AG04449 (cell line): ENCODE results near the gene GAL3ST1.

Experiments used
- CTCF ChIA-PET: fragments of 350-600 bp; formaldehyde crosslinking; extraction: SDS; loops from one replicate; lab custom pipeline; 2021; ENCODE audit warnings: antibody characterized with exemption; lab: Yijun Ruan, JAX
- POLR2A ChIA-PET: fragments of 400-600, 350-600 bp; formaldehyde crosslinking; extraction: SDS; loops from one replicate; lab custom pipeline; 2020; ENCODE audit warnings: antibody characterized with exemption, inconsistent platforms; lab: Yijun Ruan, JAX
- DNase-seq: peaks from one replicate; pipeline ENCODE4 v3.0.0-alpha.2; 2010; ENCODE audit warnings: low read depth, low spot score
- H3K4me3 ChIP-seq: 2 replicates; pipeline ENCODE4 v1.5.1; 2011; ENCODE audit warnings: low read depth, mild to moderate bottlenecking, control low read depth, low read length
- TF ChIP-seq, protein P1 (sequence below): IDR thresholded peaks from one replicate; pipeline ENCODE4 v1.5.1; 2011; ENCODE audit warnings: mild to moderate bottlenecking, moderate library complexity, low read length, control low read depth, inconsistent platforms; ENCODE audit not compliant: insufficient read depth; ENCODE audit errors: missing control alignments

Gene GAL3ST1

DNA sequence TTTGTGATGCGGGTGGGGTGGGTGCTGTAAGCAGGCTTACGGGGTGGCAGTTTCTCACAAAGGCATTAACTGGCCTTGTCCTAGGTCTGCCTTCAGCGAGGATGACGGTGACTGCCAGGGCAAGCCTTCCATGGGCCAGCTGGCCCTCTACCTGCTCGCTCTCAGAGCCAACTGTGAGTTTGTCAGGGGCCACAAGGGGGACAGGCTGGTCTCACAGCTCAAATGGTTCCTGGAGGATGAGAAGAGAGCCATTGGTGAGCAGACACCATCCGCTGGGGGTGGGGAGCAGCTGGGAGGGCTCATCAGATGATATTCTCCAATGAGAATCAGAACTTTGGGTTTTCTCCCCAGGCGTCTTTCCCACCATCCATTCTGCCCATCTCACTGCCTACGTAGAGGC, 38.3 kb upstream of the GAL3ST1 start:
- H3K4me3 ChIP-seq: no peak overlapping the region
- TF ChIP-seq, protein P1, sequence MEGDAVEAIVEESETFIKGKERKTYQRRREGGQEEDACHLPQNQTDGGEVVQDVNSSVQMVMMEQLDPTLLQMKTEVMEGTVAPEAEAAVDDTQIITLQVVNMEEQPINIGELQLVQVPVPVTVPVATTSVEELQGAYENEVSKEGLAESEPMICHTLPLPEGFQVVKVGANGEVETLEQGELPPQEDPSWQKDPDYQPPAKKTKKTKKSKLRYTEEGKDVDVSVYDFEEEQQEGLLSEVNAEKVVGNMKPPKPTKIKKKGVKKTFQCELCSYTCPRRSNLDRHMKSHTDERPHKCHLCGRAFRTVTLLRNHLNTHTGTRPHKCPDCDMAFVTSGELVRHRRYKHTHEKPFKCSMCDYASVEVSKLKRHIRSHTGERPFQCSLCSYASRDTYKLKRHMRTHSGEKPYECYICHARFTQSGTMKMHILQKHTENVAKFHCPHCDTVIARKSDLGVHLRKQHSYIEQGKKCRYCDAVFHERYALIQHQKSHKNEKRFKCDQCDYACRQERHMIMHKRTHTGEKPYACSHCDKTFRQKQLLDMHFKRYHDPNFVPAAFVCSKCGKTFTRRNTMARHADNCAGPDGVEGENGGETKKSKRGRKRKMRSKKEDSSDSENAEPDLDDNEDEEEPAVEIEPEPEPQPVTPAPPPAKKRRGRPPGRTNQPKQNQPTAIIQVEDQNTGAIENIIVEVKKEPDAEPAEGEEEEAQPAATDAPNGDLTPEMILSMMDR: no peak
- ChIA-PET CTCF (interaction anchor here (0.7 to 1.6 kb wide), 5 partner anchors 11 to 142 kb away, joined by 3 to 5 read pairs (median 3); no protein-coding TSS in a partner anchor), POLR2A (no interaction called here)
- DNase-seq: no peak

DNA sequence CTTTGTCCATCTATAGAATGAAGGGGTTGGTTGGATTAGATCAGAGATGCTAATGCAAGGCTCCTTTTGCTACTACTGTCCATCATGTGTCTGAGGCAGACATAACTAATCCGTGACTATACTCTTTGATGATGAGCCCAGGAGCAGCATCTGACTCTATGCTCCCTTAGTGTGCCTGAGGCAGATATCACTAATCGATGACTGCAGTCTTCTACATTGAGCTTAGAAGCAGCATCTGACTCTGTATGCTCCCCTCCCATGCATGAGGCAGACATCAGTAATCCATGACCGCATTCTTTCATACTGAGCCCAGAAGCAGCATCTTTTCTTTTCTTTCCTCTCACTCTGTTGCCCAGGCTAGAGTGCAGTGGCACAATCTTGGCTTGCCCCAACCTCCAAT, 36.7 kb upstream of the GAL3ST1 start:
- CTCF ChIA-PET: no interaction called here
- no peak for DNase-seq
- TF ChIP-seq, protein P1: no peak
- POLR2A ChIA-PET: no interaction called here
- H3K4me3 ChIP-seq: no peak overlapping the region

DNA sequence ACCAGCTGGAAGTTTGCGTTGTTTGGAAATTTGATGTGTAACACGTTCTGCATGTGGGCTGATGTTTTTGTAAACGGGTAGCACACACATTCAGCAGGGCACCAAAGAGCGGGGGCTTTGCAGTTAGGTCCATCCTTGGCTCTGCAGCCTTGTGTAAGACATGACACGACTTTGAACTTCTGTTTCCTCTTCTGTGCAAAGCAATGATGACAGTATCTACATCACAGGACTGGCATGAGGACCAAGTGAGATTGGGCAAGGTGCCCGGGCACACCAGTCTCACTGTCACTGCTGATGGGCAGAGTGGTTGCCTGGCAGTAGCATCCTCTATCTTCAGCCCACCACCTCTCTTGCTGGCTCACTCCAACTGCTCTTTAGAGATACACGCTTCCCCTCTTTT, 35.8 kb upstream of the GAL3ST1 start:
- CTCF ChIA-PET: interaction anchor here (0.9 to 7.8 kb wide), 4 partner anchors 10 to 144 kb away, joined by 3 to 71 read pairs (median 32); partner anchors contain the start of gene SLC35E4

DNA sequence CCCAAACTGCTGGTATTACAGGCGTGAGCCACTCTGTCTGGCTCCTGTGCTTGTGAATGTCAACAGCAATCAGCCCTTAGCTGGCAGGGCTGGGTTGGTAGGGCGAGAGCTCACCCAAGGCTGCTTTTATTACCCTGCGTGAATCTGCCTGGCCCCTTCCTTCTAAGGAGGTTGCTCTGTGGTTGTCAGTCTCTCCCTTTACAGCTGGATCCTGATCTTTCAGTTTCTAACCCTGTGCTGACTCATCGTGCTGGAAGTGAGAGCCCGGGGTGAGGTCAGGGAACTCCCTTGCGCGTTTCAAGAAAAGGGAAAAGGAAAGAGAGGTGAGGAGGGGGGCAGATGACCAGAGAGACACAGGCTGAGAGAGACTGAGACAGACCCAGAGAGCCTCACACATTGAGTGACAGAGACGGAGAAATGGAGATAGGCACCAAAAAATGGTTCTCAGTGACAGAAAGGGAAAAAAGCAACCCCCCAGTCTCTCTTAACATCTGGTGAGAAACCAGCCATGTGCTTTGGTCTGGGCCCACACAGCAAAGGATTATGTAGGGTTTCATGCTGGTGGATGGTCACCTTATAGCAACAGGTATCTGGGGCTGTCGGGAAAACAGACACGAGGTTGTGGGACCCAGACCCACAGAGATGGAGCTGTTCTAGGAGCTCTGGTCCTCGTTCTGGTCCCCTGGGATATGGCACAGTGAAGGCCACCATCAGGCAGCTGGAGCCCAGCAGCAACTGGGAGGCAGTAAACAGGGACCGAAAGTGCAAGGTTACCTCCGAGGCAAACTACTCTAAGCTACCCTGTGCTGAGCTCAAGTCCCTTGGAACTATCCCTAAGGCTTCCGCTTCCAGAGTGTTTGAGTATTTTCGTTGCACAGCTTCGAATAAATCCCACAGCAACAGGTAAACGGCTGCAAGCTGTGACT, 35.1 kb upstream of the GAL3ST1 start:
- no peak overlapping the region for H3K4me3 ChIP-seq
- ChIA-PET POLR2A (interaction anchor here (0.6 kb wide), 1 partner anchor 10 kb away, joined by 4 read pairs; no protein-coding TSS in a partner anchor), CTCF (interaction anchor here (0.9 to 7.8 kb wide), 6 partner anchors 9 to 145 kb away, joined by 3 to 71 read pairs (median 6); partner anchors contain the start of genes PES1 and SLC35E4)
- TF ChIP-seq, protein P1: no peak
- DNase-seq: peak; percentile 28

More for the DNA sequence above, 35.8 kb upstream of the GAL3ST1 start:
- no peak overlapping the region for H3K4me3 ChIP-seq
- POLR2A ChIA-PET: interaction anchor here (0.6 kb wide), 1 partner anchor 9 kb away, joined by 4 read pairs; no protein-coding TSS in a partner anchor
- TF ChIP-seq, protein P1: no peak
- no peak for DNase-seq

DNA sequence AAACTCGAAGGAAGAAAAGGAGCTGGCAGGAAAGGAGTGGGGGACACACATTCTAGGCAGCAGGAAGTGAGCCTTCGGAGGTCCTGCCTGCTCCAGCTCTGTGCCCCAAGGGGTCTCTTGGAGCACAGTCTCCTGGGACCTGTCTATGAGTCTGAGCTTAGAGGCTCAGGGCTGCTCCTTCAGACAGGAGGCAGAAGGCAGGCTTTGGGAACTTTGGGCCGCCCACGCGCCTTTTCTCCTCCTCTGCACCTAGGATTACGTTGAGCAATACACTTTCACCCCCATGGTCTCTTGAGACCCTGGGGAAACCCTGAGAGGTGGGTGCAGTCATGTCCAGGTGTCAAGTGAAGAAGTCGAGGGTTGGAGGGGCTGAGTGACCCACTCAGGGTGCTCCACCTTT, 33.5 kb upstream of the GAL3ST1 start:
- TF ChIP-seq, protein P1: no peak
- no peak overlapping the region for H3K4me3 ChIP-seq
- DNase-seq: no peak
- CTCF ChIA-PET: interaction anchor here (1.1 to 7.8 kb wide), 6 partner anchors 8 to 312 kb away, joined by 3 to 71 read pairs (median 6); partner anchors contain the start of genes PES1 and SLC35E4
- POLR2A ChIA-PET: no interaction called here

DNA sequence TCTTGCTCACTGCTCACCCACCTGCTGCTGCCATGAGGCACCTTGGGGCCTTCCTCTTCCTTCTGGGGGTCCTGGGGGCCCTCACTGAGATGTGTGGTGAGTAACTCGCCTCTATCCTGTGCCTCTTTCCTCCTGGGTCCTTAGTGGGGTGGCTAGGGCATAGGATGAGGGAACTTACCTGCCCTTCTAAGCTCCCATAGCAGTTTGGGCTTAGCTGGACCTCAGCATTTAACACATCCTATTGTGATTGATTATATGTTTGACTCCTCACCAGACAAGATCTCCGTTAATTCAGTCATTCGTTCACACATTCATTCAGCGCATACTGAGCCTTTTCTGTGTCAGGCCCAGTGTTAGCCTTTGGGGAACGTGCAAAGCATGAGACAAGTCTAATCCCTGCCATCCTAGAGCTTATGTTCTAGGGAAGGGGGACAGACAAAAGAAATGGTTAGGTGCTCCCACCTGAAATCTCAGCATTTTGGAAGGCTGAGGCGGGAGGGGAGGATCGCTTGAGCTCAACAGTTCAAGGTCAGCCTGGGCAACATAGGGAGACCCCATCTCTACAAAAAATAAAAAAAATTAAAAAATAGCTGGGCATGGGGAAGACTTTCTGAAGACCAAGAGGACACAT, 33.0 kb upstream of the GAL3ST1 start:
- no peak for DNase-seq
- ChIA-PET POLR2A (interaction anchor here (1.0 kb wide), 1 partner anchor 20 kb away, joined by 4 read pairs; no protein-coding TSS in a partner anchor), CTCF (interaction anchor here (0.9 to 7.8 kb wide), 9 partner anchors 9 to 313 kb away, joined by 3 to 71 read pairs (median 6); partner anchors contain the start of genes PES1 and SLC35E4)
- TF ChIP-seq, protein P1: no peak
- H3K4me3 ChIP-seq: peak overlapping the region; percentile 59
